ENCODE data around the gene CYB5R3.
A peak's percentile ranks its signal among the peaks of the same experiment; 100 is the strongest.
"Not testable (repeated sequence)": the region's sequence is repeated elsewhere in the genome, so short reads cannot be mapped to it uniquely, and the experiment has no call there.

CYB5R3 gene

GRCh38 chr22:42679691-42680090 lies 30.5 kb upstream of the CYB5R3 start:
- no peak for DNase-seq (ENCODE audit: extremely low read depth in 1 of 2, low read depth in 1 of 2)

GRCh38 chr22:42678894-42679293 lies 29.7 kb upstream of the CYB5R3 start:
- no peak for DNase-seq (ENCODE audit: extremely low read depth in 1 of 2, low read depth in 1 of 2)

- not testable (repeated sequence) for DNase-seq (ENCODE audit: extremely low read depth in 1 of 2, low read depth in 1 of 2)
These were observed 28.7 kb upstream of the CYB5R3 start for GRCh38 chr22:42677936-42678335.

GRCh38 chr22:42676059-42676607 lies 26.9 kb upstream of the CYB5R3 start:
- no peak for DNase-seq (ENCODE audit: extremely low read depth in 1 of 2, low read depth in 1 of 2)

GRCh38 chr22:42673898-42674401 lies 24.8 kb upstream of the CYB5R3 start:
- DNase-seq (ENCODE audit: extremely low read depth in 1 of 2, low read depth in 1 of 2): no peak

- DNase-seq (ENCODE audit: extremely low read depth in 1 of 2, low read depth in 1 of 2): not testable (repeated sequence)
These were observed 23.9 kb upstream of the CYB5R3 start for GRCh38 chr22:42673071-42673470.

GRCh38 chr22:42670921-42671709 lies 21.9 kb upstream of the CYB5R3 start:
- no peak for DNase-seq (ENCODE audit: extremely low read depth in 1 of 2, low read depth in 1 of 2)

GRCh38 chr22:42670046-42670445 lies 20.9 kb upstream of the CYB5R3 start:
- no peak for DNase-seq (ENCODE audit: extremely low read depth in 1 of 2, low read depth in 1 of 2)

GRCh38 chr22:42666393-42666792 lies 17.2 kb upstream of the CYB5R3 start:
- DNase-seq (ENCODE audit: extremely low read depth in 1 of 2, low read depth in 1 of 2): not testable (repeated sequence)

GRCh38 chr22:42664976-42665831 lies 16.0 kb upstream of the CYB5R3 start:
- DNase-seq (ENCODE audit: extremely low read depth in 1 of 2, low read depth in 1 of 2): no peak

- peak; percentile 45 to 52 for DNase-seq (ENCODE audit: extremely low read depth in 1 of 2, low read depth in 1 of 2)
These were observed 13.0 kb upstream of the CYB5R3 start for GRCh38 chr22:42661985-42662831.

GRCh38 chr22:42656578-42656977 lies 7.4 kb upstream of the CYB5R3 start:
- no peak for DNase-seq (ENCODE audit: extremely low read depth in 1 of 2, low read depth in 1 of 2)

GRCh38 chr22:42655693-42656092 lies 6.5 kb upstream of the CYB5R3 start:
- no peak for DNase-seq (ENCODE audit: extremely low read depth in 1 of 2, low read depth in 1 of 2)

- no peak for DNase-seq (ENCODE audit: extremely low read depth in 1 of 2, low read depth in 1 of 2)
These were observed 5.4 kb upstream of the CYB5R3 start for GRCh38 chr22:42654436-42655073.

GRCh38 chr22:42653999-42654398 lies 4.8 kb upstream of the CYB5R3 start:
- DNase-seq (ENCODE audit: extremely low read depth in 1 of 2, low read depth in 1 of 2): no peak

- no peak for DNase-seq (ENCODE audit: extremely low read depth in 1 of 2, low read depth in 1 of 2)
These were observed 1.9 kb upstream of the CYB5R3 start for GRCh38 chr22:42651134-42651533.

GRCh38 chr22:42648368-42649245 lies 585 bp downstream of the CYB5R3 start:
- DNase-seq (ENCODE audit: extremely low read depth in 1 of 2, low read depth in 1 of 2): peak in 1 of 2 donors; percentile 19

GRCh38 chr22:42648017-42648367 lies 1.2 kb downstream of the CYB5R3 start:
- DNase-seq (ENCODE audit: extremely low read depth in 1 of 2, low read depth in 1 of 2): no peak

Data from stimulated activated CD8-positive, alpha-beta memory T cell treated with anti-CD3 and anti-CD28 coated beads, Interleukin-7, amount 100 ng/mL, for 48 hours (primary cell).